ENCODE data around the gene FOXP2. TPM values are rescaled to one million over a fixed set of nuclear protein-coding genes. Genes with fewer than 3 reads are reported as not detected.
"Not testable (repeated sequence)": the region's sequence is repeated elsewhere in the genome, so short reads cannot be mapped to it uniquely, and the experiment has no call there.

Gene FOXP2
- total and polyA plus RNA-seq, 2 donors (not counting 1 experiment from before 2014, with no cell fraction given) = not detected

GRCh38 chr7:114432703-114433102, 18.1 kb downstream of the FOXP2 start:
- WGBS (ENCODE audit: insufficient coverage) = no CpG with 5 or more reads among the region's 3 CpGs
- no peaks in the 10 kb centered on the region for H3K27me3 Mint-ChIP-seq
- CTCF ChIA-PET = no interaction called here
- H3K4me1 Mint-ChIP-seq = no peaks in the 10 kb centered on the region
- Histone ChIP-seq H4K20me1 (ENCODE audit: control insufficient read depth, insufficient read depth, low read length, poor library complexity, severe bottlenecking) (no peaks in the 10 kb centered on the region), H2AFZ (ENCODE audit: insufficient read depth, low read depth, low read length, poor library complexity, severe bottlenecking) (no peak overlapping the region), H3K27ac (ENCODE audit: low read length in 2 of 2) (no peak overlapping the region), H3K27me3 (replicated peaks in 1 of 4; ENCODE audit: control extremely low read depth in 1 of 4, control insufficient read depth in 3 of 4, insufficient read depth in 4 of 4, low read length in 3 of 4) (no peaks in the 10 kb centered on the region), H3K9ac (ENCODE audit: low read length) (no peak overlapping the region), H3K4me3 (ENCODE audit: control extremely low read depth in 1 of 5, extremely low read depth in 1 of 5, insufficient read depth in 1 of 5, low read depth in 2 of 5, low read length in 4 of 5) (no peak overlapping the region), H3K9me3 (ENCODE audit: control extremely low read depth in 1 of 3, control insufficient read depth in 2 of 3, insufficient read depth in 1 of 3, low read length in 2 of 3) (no peaks in the 10 kb centered on the region), H3K4me2 (replicated peaks; ENCODE audit: low read depth, low read length, poor library complexity, severe bottlenecking) (no peak overlapping the region), H3K36me3 (replicated peaks in 1 of 2; ENCODE audit: control extremely low read depth in 1 of 2, control insufficient read depth in 1 of 2, extremely low read depth in 1 of 2, insufficient read depth in 2 of 2, low read length in 1 of 2) (no peaks in the 10 kb centered on the region), H3K4me1 (ENCODE audit: control insufficient read depth in 2 of 2, insufficient read depth in 2 of 2, low read length in 2 of 2) (no peaks in the 10 kb centered on the region), H3K79me2 (ENCODE audit: control insufficient read depth, insufficient read depth, low read length) (no peaks in the 10 kb centered on the region)
- H3K4me3 Mint-ChIP-seq = no peak overlapping the region
- DNase-seq (no peak), ATAC-seq (ENCODE audit: low read depth) (no peak)
- no peaks in the 10 kb centered on the region for H3K9me3 Mint-ChIP-seq (ENCODE audit: insufficient read depth)
- H3K27ac Mint-ChIP-seq = no peak overlapping the region
- TF ChIP-seq EZH2 (IDR thresholded peaks at IDR 0.05; ENCODE audit: borderline replicate concordance, insufficient read depth, low read depth, low read length, poor library complexity, severe bottlenecking) = no peak
- TF ChIP-seq, protein P1, sequence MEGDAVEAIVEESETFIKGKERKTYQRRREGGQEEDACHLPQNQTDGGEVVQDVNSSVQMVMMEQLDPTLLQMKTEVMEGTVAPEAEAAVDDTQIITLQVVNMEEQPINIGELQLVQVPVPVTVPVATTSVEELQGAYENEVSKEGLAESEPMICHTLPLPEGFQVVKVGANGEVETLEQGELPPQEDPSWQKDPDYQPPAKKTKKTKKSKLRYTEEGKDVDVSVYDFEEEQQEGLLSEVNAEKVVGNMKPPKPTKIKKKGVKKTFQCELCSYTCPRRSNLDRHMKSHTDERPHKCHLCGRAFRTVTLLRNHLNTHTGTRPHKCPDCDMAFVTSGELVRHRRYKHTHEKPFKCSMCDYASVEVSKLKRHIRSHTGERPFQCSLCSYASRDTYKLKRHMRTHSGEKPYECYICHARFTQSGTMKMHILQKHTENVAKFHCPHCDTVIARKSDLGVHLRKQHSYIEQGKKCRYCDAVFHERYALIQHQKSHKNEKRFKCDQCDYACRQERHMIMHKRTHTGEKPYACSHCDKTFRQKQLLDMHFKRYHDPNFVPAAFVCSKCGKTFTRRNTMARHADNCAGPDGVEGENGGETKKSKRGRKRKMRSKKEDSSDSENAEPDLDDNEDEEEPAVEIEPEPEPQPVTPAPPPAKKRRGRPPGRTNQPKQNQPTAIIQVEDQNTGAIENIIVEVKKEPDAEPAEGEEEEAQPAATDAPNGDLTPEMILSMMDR (IDR thresholded peaks at IDR 0.05) = no peak
- intact Hi-C loops (cut with micrococcal nuclease) = no loop called here
- POLR2A ChIA-PET = no interaction called here

- WGBS (ENCODE audit: insufficient coverage) = 94% methylated on average over 3 of the region's 5 CpGs
- no peaks in the 10 kb centered on the region for H4K20me1 ChIP-seq (ENCODE audit: control insufficient read depth, insufficient read depth, low read length, poor library complexity, severe bottlenecking)
- ChIA-PET CTCF (interaction anchor here (0.7 kb wide), 1 partner anchor 419 kb away, joined by 3 read pairs; no protein-coding TSS in a partner anchor), POLR2A (no interaction called here)
- H3K4me2 ChIP-seq (replicated peaks; ENCODE audit: low read depth, low read length, poor library complexity, severe bottlenecking) = no peak overlapping the region
- H2AFZ ChIP-seq (ENCODE audit: insufficient read depth, low read depth, low read length, poor library complexity, severe bottlenecking) = no peak overlapping the region
- no peaks in the 10 kb centered on the region for H3K36me3 ChIP-seq (replicated peaks in 1 of 2; ENCODE audit: control extremely low read depth in 1 of 2, control insufficient read depth in 1 of 2, extremely low read depth in 1 of 2, insufficient read depth in 2 of 2, low read length in 1 of 2)
- H3K79me2 ChIP-seq (ENCODE audit: control insufficient read depth, insufficient read depth, low read length) = no peaks in the 10 kb centered on the region
- DNase-seq (no peak), ATAC-seq (ENCODE audit: low read depth) (no peak)
- H3K9me3 Mint-ChIP-seq (ENCODE audit: insufficient read depth) = peaks cover 3% of the 10 kb centered on the region
- H3K27ac ChIP-seq (ENCODE audit: low read length in 2 of 2) = no peak overlapping the region
- no peak overlapping the region for H3K9ac ChIP-seq (ENCODE audit: low read length)
- TF ChIP-seq, protein P1 (IDR thresholded peaks at IDR 0.05) = no peak
- no peak for TF ChIP-seq EZH2 (IDR thresholded peaks at IDR 0.05; ENCODE audit: borderline replicate concordance, insufficient read depth, low read depth, low read length, poor library complexity, severe bottlenecking)
- H3K27me3 ChIP-seq (replicated peaks in 1 of 4; ENCODE audit: control extremely low read depth in 1 of 4, control insufficient read depth in 3 of 4, insufficient read depth in 4 of 4, low read length in 3 of 4) = no peaks in the 10 kb centered on the region
- no peak overlapping the region for H3K27ac Mint-ChIP-seq
- H3K27me3 Mint-ChIP-seq = no peaks in the 10 kb centered on the region
- H3K4me1 Mint-ChIP-seq = no peaks in the 10 kb centered on the region
- intact Hi-C loops (cut with micrococcal nuclease) = no loop called here
- H3K4me3 Mint-ChIP-seq = no peak overlapping the region
- no peaks in the 10 kb centered on the region for H3K4me1 ChIP-seq (ENCODE audit: control insufficient read depth in 2 of 2, insufficient read depth in 2 of 2, low read length in 2 of 2)
- H3K9me3 ChIP-seq (ENCODE audit: control extremely low read depth in 1 of 3, control insufficient read depth in 2 of 3, insufficient read depth in 1 of 3, low read length in 2 of 3) = no peaks in the 10 kb centered on the region
- H3K4me3 ChIP-seq (ENCODE audit: control extremely low read depth in 1 of 5, extremely low read depth in 1 of 5, insufficient read depth in 1 of 5, low read depth in 2 of 5, low read length in 4 of 5) = no peak overlapping the region
Measured at GRCh38 chr7:114439581-114439980, 25.0 kb downstream of the FOXP2 start.

DNA sequence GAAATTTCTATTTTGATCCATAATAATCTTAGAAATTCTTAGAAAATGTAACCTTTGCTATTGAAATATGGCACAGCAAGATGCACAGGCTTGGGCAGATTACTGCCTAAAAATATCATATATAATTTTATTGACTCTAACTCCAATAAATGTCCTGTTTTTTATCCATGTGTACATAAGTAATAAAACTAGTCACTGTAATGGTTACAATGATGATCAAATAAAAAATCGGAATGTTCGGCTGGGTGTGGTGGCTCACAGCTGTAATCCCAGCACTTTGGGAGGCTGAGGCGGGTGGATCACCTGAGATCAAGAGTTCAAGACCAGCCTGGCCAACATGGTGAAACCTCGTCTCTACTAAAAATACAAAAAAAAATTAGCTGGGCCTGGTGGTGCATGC, 26.3 kb downstream of the FOXP2 start:
- POLR2A ChIA-PET; H3K4me1 Mint-ChIP-seq; H3K4me1 ChIP-seq (ENCODE audit: control insufficient read depth in 2 of 2, insufficient read depth in 2 of 2, low read length in 2 of 2); DNase-seq; H3K27ac Mint-ChIP-seq; H3K4me2 ChIP-seq (replicated peaks; ENCODE audit: low read depth, low read length, poor library complexity, severe bottlenecking); H3K4me3 Mint-ChIP-seq; H2AFZ ChIP-seq (ENCODE audit: insufficient read depth, low read depth, low read length, poor library complexity, severe bottlenecking); H3K27ac ChIP-seq (ENCODE audit: low read length in 2 of 2); ATAC-seq (ENCODE audit: low read depth); H3K27me3 Mint-ChIP-seq; H3K9me3 Mint-ChIP-seq (ENCODE audit: insufficient read depth); intact Hi-C loops (cut with micrococcal nuclease); H3K36me3 ChIP-seq (replicated peaks in 1 of 2; ENCODE audit: control extremely low read depth in 1 of 2, control insufficient read depth in 1 of 2, extremely low read depth in 1 of 2, insufficient read depth in 2 of 2, low read length in 1 of 2); H4K20me1 ChIP-seq (ENCODE audit: control insufficient read depth, insufficient read depth, low read length, poor library complexity, severe bottlenecking); H3K27me3 ChIP-seq (replicated peaks in 1 of 4; ENCODE audit: control extremely low read depth in 1 of 4, control insufficient read depth in 3 of 4, insufficient read depth in 4 of 4, low read length in 3 of 4); CTCF ChIA-PET; H3K9me3 ChIP-seq (ENCODE audit: control extremely low read depth in 1 of 3, control insufficient read depth in 2 of 3, insufficient read depth in 1 of 3, low read length in 2 of 3); H3K79me2 ChIP-seq (ENCODE audit: control insufficient read depth, insufficient read depth, low read length); H3K9ac ChIP-seq (ENCODE audit: low read length); H3K4me3 ChIP-seq (ENCODE audit: control extremely low read depth in 1 of 5, extremely low read depth in 1 of 5, insufficient read depth in 1 of 5, low read depth in 2 of 5, low read length in 4 of 5): not testable (repeated sequence)
- 90% methylated on average over 2 of the region's 4 CpGs for WGBS (ENCODE audit: insufficient coverage)

Measured in B cell (primary cell).